A673 (cell line): Measurements from ENCODE around the gene GABRG2. TPM values are rescaled to one million over a fixed set of nuclear protein-coding genes. Genes with fewer than 3 reads are reported as not detected.

ENCODE experiments used
- BruUV-seq: library from RNA; stranded (reverse); fragments of 400-500 nt; replicated peaks from 2 replicates; lab custom pipeline; 2021; lab: Mats Ljungman, UMichigan
- CTCF ChIA-PET: fragments of 300-600 bp; sonication (Branson Sonifier 250); formaldehyde crosslinking; loops from one replicate; lab custom pipeline; 2022; ENCODE audit warnings: antibody characterized with exemption; lab: Charles Lee
- POLR2A ChIA-PET: fragments of 300-600 bp; sonication (Branson Sonifier 250); formaldehyde crosslinking; loops from one replicate; lab custom pipeline; 2022; ENCODE audit warnings: antibody characterized with exemption; ENCODE audit not compliant: low non-redundant PET; lab: Charles Lee
- DNase-seq: peaks from one replicate; pipeline ENCODE4 v3.0.0-alpha.2; 2015; ENCODE audit warnings: low spot score
- H3K27ac ChIP-seq: fragments of 200-600 bp; sonication (generic); 2 replicates; pipeline ENCODE4 v1.5.1; 2016; ENCODE audit warnings: mixed run types, low read depth, mild to moderate bottlenecking, mixed read lengths, antibody characterized with exemption, low read length; ENCODE audit not compliant: poor library complexity, severe bottlenecking
- H3K27me3 ChIP-seq: fragments of 200-600 bp; sonication (generic); replicated peaks from 2 replicates; pipeline ENCODE4 v1.6.1; 2017; ENCODE audit warnings: mixed run types, low read depth, mild to moderate bottlenecking, mixed read lengths, antibody characterized with exemption, low read length; ENCODE audit not compliant: insufficient read depth, poor library complexity
- H3K36me3 ChIP-seq: fragments of 200-600 bp; sonication (generic); 2 replicates; pipeline ENCODE4 v1.6.1; 2016; ENCODE audit warnings: mixed run types, mild to moderate bottlenecking, mixed read lengths, antibody characterized with exemption, low read length; ENCODE audit not compliant: insufficient read depth, poor library complexity, severe bottlenecking
- H3K4me1 ChIP-seq: fragments of 200-600 bp; sonication (generic); 2 replicates; pipeline ENCODE4 v1.6.1; 2017; ENCODE audit warnings: mixed run types, mild to moderate bottlenecking, mixed read lengths, antibody characterized with exemption, low read length; ENCODE audit not compliant: insufficient read depth, poor library complexity, severe bottlenecking
- H3K4me3 ChIP-seq: fragments of 200-600 bp; sonication (generic); 2 replicates; pipeline ENCODE4 v1.5.1; 2016; ENCODE audit warnings: low read depth, mixed run types, mild to moderate bottlenecking, mixed read lengths, low read length; ENCODE audit not compliant: poor library complexity, severe bottlenecking
- H3K9me3 ChIP-seq: fragments of 200-600 bp; sonication (generic); 2 replicates; pipeline ENCODE4 v1.6.1; 2016; ENCODE audit warnings: mixed run types, low read depth, mild to moderate bottlenecking, mixed read lengths, antibody characterized with exemption, low read length; ENCODE audit not compliant: poor library complexity, severe bottlenecking
- CTCF ChIP-seq: fragments of 300-800, 200-600 bp; sonication (generic); conservative IDR thresholded peaks from 2 replicates; pipeline ENCODE4 v1.5.1; 2017; ENCODE audit warnings: low read depth, mild to moderate bottlenecking, antibody characterized with exemption, low read length, moderate library complexity, mixed read lengths
- EZH2 ChIP-seq: fragments of 200-600 bp; sonication (generic); IDR thresholded peaks from 2 replicates; pipeline ENCODE4 v1.6.1; 2017; ENCODE audit warnings: borderline replicate concordance, low read depth, mild to moderate bottlenecking, mixed read lengths, antibody characterized with exemption, low read length; ENCODE audit not compliant: poor library complexity, severe bottlenecking
- intact Hi-C: fragments of 100-400 bp; cut with micrococcal nuclease; formaldehyde crosslinking; loops from one replicate; pipeline ENCODE4 v1.10.0; 2022; ENCODE audit not compliant: unreplicated experiment
- total RNA-seq: library from RNA; stranded (reverse); gene quantifications from 2 replicates; pipeline ENCODE4 v1.2.3, GENCODE V29; 2021

Gene GABRG2
- total RNA-seq, 1 experiment from 2014 or later: not detected

GRCh38 chr5:162187371-162187770 is 119.8 kb downstream of the GABRG2 start:
- TF ChIP-seq EZH2: no peak
- no peak for TF ChIP-seq CTCF
- H3K36me3 ChIP-seq: no peaks in the 10 kb centered on the region
- intact Hi-C loops: no loop called here
- H3K27me3 ChIP-seq: no peaks in the 10 kb centered on the region
- ChIA-PET POLR2A (no interaction called here), CTCF (no interaction called here)
- no peaks in the 10 kb centered on the region for H3K9me3 ChIP-seq
- no peak overlapping the region for H3K4me3 ChIP-seq
- no peak for DNase-seq
- H3K27ac ChIP-seq: no peak overlapping the region
- no peaks in the 10 kb centered on the region for H3K4me1 ChIP-seq
- BruUV-seq: no TSS peak

DNA sequence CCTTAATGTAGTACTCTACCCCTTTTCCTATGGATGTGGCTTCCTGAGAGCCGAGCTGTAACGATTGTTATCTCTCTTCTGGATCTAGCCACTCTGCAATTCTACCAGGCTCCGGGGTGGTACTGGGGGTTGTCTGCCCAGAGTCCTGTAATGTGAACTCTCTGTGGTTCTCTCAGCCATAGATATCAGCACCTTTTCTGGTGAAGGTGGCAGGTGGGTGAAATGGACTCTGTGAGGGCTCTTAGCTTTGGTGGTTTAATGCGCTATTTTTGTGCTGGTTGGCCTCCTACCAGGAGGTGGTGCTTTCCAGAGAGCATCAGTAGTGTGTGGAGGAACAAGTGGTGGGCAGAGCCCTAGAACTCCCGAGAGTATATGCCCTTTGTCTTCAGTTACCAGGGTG is 122.1 kb downstream of the GABRG2 start:
- DNase-seq: no peak
- Histone ChIP-seq H3K4me1 (no peaks in the 10 kb centered on the region), H3K27ac (no peak overlapping the region), H3K9me3 (no peaks in the 10 kb centered on the region), H3K36me3 (no peaks in the 10 kb centered on the region), H3K4me3 (no peak overlapping the region), H3K27me3 (no peaks in the 10 kb centered on the region)
- no TSS peak for BruUV-seq
- CTCF ChIA-PET: no interaction called here
- POLR2A ChIA-PET: no interaction called here
- intact Hi-C loops: no loop called here
- TF ChIP-seq EZH2 (no peak), CTCF (no peak)

GRCh38 chr5:162193012-162193411 is 125.4 kb downstream of the GABRG2 start:
- DNase-seq: no peak
- Histone ChIP-seq H3K36me3 (no peaks in the 10 kb centered on the region), H3K27ac (no peak overlapping the region), H3K4me1 (no peaks in the 10 kb centered on the region), H3K9me3 (no peaks in the 10 kb centered on the region), H3K27me3 (no peaks in the 10 kb centered on the region), H3K4me3 (no peak overlapping the region)
- no TSS peak for BruUV-seq
- intact Hi-C loops: no loop called here
- CTCF ChIA-PET: no interaction called here
- TF ChIP-seq EZH2: no peak
- TF ChIP-seq CTCF: no peak
- POLR2A ChIA-PET: no interaction called here
